ENCODE measurements around the gene NUP43.
"Not testable (repeated sequence)": the region's sequence is repeated elsewhere in the genome, so short reads cannot be mapped to it uniquely, and the experiment has no call there.

The NUP43 gene

DNA sequence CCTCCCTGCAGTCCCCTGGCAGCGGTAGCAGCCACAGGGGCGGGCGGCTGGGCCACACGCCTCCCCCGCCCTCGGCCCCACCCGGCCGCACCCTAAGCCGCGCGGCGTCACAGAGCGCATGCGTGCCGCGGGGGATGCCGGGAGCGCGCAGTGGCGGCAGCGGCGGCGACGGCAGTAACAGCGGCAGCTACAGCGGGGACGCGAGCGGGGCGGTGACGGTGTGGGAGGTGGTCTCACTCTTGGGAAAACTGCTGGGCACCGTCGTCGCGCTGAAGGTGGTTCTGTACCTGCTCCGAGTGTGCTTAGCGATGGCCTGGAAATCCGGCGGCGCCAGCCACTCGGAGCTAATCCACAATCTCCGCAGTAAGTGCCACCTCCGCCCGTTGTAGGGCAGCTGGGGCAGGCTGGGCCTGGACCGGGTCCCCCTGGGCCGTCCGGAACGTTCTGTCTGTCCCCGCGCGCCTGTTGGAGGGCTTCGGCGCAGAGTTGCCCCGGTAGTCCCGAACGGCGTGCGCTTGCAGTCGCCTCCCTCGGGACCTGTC is 3.3 kb upstream of the NUP43 start, which contains the start of gene PCMT1:
PCMT1 (plus strand) TSS at position 148 of the 542 bp plus-strand sequence; CDS start at position 309, 161 bp downstream.
- Histone ChIP-seq H3K4me3 (ENCODE audit: low read length) (peak within 1 kb of the TSS; percentile 95), H3K36me3 (ENCODE audit: control insufficient read depth, insufficient read depth, low read length) (no peaks in the 10 kb centered on the region), H3K27me3 (ENCODE audit: control insufficient read depth, insufficient read depth, low read length) (no peaks in the 10 kb centered on the region), H3K27ac (ENCODE audit: low read length) (no peak within 1 kb of the TSS), H3K4me1 (ENCODE audit: control insufficient read depth, insufficient read depth, low read length) (peaks cover 1% of the 10 kb centered on the region; the same call in 1 of the 2 replicates), H3K9me3 (ENCODE audit: control insufficient read depth, insufficient read depth, low read length) (no peaks in the 10 kb centered on the region)
- DNase-seq (ENCODE audit: low read depth, low spot score) = peak; percentile 52
- no CpG with 5 or more reads among the region's 60 CpGs for WGBS (ENCODE audit: insufficient coverage, insufficient read length)

DNA sequence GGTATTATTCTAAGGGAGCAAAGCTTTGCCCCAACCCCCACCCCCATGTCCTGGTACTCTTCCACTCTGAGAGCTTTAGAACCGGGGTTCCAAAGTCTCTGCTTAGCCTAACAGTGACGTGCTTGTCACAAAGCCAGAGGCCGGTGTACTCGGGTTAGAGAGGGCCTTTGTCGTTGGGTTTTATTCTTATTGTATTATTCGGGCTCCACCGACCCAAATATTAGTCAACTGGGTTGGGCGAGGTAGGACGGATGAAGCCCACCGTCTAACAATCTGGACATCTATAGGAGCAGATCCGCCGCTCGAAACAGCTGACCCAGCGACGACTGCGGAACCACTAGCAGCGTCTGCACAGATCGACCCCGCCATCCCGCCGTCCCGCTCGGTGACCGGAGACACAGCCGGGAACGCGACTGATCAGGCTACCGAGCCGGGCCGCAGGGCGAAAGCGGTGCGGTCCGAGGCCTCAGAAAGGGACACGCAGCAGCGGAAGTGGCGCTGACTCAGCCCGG is 2.8 kb upstream of the NUP43 start:
- H3K9me3 ChIP-seq (ENCODE audit: control insufficient read depth, insufficient read depth, low read length); H3K27me3 ChIP-seq (ENCODE audit: control insufficient read depth, insufficient read depth, low read length); H3K27ac ChIP-seq (ENCODE audit: low read length); H3K4me1 ChIP-seq (ENCODE audit: control insufficient read depth, insufficient read depth, low read length); H3K36me3 ChIP-seq (ENCODE audit: control insufficient read depth, insufficient read depth, low read length); DNase-seq (ENCODE audit: low read depth, low spot score): not testable (repeated sequence)
- WGBS (ENCODE audit: insufficient coverage, insufficient read length) = no CpG with 5 or more reads among the region's 38 CpGs
- H3K4me3 ChIP-seq (ENCODE audit: low read length) = peak overlapping the region; percentile 95; the same call in 1 of the 2 replicates

- H3K4me1 ChIP-seq (ENCODE audit: control insufficient read depth, insufficient read depth, low read length); DNase-seq (ENCODE audit: low read depth, low spot score); H3K4me3 ChIP-seq (ENCODE audit: low read length); H3K27me3 ChIP-seq (ENCODE audit: control insufficient read depth, insufficient read depth, low read length); H3K9me3 ChIP-seq (ENCODE audit: control insufficient read depth, insufficient read depth, low read length); H3K27ac ChIP-seq (ENCODE audit: low read length): not testable (repeated sequence)
- no CpG with 5 or more reads among the region's 10 CpGs for WGBS (ENCODE audit: insufficient coverage, insufficient read length)
- peaks cover 11% of the 10 kb centered on the region; the same call in 1 of the 2 replicates for H3K36me3 ChIP-seq (ENCODE audit: control insufficient read depth, insufficient read depth, low read length)
These were observed 1.1 kb downstream of the NUP43 start for GRCh38 chr6:149745252-149745651.

- H3K4me1 ChIP-seq (ENCODE audit: control insufficient read depth, insufficient read depth, low read length) = no peaks in the 10 kb centered on the region
- no peak for DNase-seq (ENCODE audit: low read depth, low spot score)
- H3K27me3 ChIP-seq (ENCODE audit: control insufficient read depth, insufficient read depth, low read length) = no peaks in the 10 kb centered on the region
- no peak overlapping the region for H3K4me3 ChIP-seq (ENCODE audit: low read length)
- H3K27ac ChIP-seq (ENCODE audit: low read length) = no peak overlapping the region
- H3K36me3 ChIP-seq (ENCODE audit: control insufficient read depth, insufficient read depth, low read length) = peaks cover 20% of the 10 kb centered on the region; the same call in 1 of the 2 replicates
- no peaks in the 10 kb centered on the region for H3K9me3 ChIP-seq (ENCODE audit: control insufficient read depth, insufficient read depth, low read length)
- no CpG with 5 or more reads among the region's 1 CpG for WGBS (ENCODE audit: insufficient coverage, insufficient read length)
These were observed 11.4 kb downstream of the NUP43 start for GRCh38 chr6:149734915-149735314.

GRCh38 chr6:149733089-149733720 is 13.1 kb downstream of the NUP43 start:
- Histone ChIP-seq H3K9me3 (ENCODE audit: control insufficient read depth, insufficient read depth, low read length) (no peaks in the 10 kb centered on the region), H3K4me3 (ENCODE audit: low read length) (no peak overlapping the region), H3K36me3 (ENCODE audit: control insufficient read depth, insufficient read depth, low read length) (peaks cover 25% of the 10 kb centered on the region), H3K4me1 (ENCODE audit: control insufficient read depth, insufficient read depth, low read length) (no peaks in the 10 kb centered on the region), H3K27me3 (ENCODE audit: control insufficient read depth, insufficient read depth, low read length) (no peaks in the 10 kb centered on the region), H3K27ac (ENCODE audit: low read length) (no peak overlapping the region)
- WGBS (ENCODE audit: insufficient coverage, insufficient read length) = no CpG with 5 or more reads among the region's 2 CpGs
- DNase-seq (ENCODE audit: low read depth, low spot score) = no peak

GRCh38 chr6:149729824-149730223 is 16.5 kb downstream of the NUP43 start:
- Histone ChIP-seq H3K4me3 (ENCODE audit: low read length) (no peak overlapping the region), H3K9me3 (ENCODE audit: control insufficient read depth, insufficient read depth, low read length) (no peaks in the 10 kb centered on the region), H3K27ac (ENCODE audit: low read length) (no peak overlapping the region), H3K27me3 (ENCODE audit: control insufficient read depth, insufficient read depth, low read length) (no peaks in the 10 kb centered on the region), H3K4me1 (ENCODE audit: control insufficient read depth, insufficient read depth, low read length) (no peaks in the 10 kb centered on the region), H3K36me3 (ENCODE audit: control insufficient read depth, insufficient read depth, low read length) (peaks cover 17% of the 10 kb centered on the region)
- no CpG with 5 or more reads among the region's 8 CpGs for WGBS (ENCODE audit: insufficient coverage, insufficient read length)
- no peak for DNase-seq (ENCODE audit: low read depth, low spot score)

DNA sequence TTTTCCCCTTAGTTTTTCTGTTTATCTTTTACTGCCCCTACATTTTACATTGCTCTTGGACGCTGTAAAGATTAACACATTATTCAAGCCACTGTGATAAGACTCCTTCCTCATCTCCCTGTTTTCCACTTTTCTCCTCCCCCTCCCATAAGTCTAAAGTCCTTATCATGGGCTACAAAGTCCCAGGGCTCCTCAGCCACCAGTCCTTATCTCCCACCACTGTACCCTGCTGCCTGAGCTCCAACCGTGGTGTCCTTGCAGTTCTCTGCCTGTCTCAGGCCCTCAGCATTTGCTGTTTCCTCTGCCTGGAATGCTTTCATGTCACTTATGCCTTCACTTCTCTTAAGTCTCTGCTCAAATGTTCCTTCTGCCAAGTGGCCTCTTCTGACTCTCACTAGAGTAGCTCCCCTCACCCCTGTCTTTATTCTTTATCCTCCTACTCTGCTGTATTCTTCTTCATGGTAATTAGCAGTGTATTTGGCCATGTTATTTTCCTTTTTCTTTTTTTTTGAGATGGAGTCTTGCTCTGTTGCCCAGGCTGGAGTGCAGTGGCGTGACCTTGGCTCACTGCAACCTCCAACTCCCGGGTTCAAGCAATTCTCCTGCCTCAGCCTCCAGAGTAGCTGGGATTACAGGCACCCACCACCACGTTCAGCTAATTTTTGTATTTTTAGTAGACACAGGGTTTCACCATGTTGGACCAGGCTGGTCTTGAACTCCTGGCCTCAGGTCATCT is 17.7 kb downstream of the NUP43 start:
- no peaks in the 10 kb centered on the region for H3K4me1 ChIP-seq (ENCODE audit: control insufficient read depth, insufficient read depth, low read length)
- WGBS (ENCODE audit: insufficient coverage, insufficient read length) = no CpG with 5 or more reads among the region's 5 CpGs
- H3K36me3 ChIP-seq (ENCODE audit: control insufficient read depth, insufficient read depth, low read length) = peaks cover 16% of the 10 kb centered on the region
- no peaks in the 10 kb centered on the region for H3K27me3 ChIP-seq (ENCODE audit: control insufficient read depth, insufficient read depth, low read length)
- no peak overlapping the region for H3K27ac ChIP-seq (ENCODE audit: low read length)
- H3K9me3 ChIP-seq (ENCODE audit: control insufficient read depth, insufficient read depth, low read length) = no peaks in the 10 kb centered on the region
- no peak overlapping the region for H3K4me3 ChIP-seq (ENCODE audit: low read length)
- DNase-seq (ENCODE audit: low read depth, low spot score) = no peak

DNA sequence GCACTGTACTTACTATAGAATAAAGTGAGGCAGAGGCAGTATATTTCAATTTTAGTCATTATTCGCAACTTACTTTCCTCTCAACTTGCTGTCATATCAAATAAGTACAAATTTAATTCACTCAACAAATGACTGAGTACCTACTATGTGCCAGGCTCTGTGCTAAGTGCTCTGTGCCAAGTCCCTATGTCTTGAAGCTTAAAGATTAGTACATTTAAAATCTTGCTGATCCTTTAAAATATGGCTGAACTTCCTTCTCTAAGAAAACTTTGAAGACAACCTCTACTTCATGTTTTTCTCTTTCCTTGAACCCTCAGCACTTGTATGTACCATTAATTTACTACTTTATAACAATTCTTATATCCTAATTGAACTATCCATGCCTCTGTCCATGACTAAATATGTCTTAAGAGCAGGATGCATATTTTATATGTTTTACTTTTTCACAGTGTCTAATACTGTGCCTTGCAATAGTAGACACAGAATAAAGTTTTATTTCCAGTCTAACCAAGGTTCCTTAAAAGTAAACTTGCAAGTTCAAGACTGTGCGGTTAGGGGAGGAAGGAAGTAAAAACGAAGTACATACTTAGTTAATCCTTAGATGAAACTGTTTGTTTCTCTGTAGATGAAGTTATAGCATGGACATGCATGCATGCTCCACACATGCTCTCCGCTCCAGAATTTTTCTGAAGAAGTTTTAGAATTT is 18.4 kb downstream of the NUP43 start:
- no CpG with 5 or more reads among the region's 4 CpGs for WGBS (ENCODE audit: insufficient coverage, insufficient read length)
- H3K27me3 ChIP-seq (ENCODE audit: control insufficient read depth, insufficient read depth, low read length) = no peaks in the 10 kb centered on the region
- no peak overlapping the region for H3K27ac ChIP-seq (ENCODE audit: low read length)
- DNase-seq (ENCODE audit: low read depth, low spot score) = no peak
- no peaks in the 10 kb centered on the region for H3K9me3 ChIP-seq (ENCODE audit: control insufficient read depth, insufficient read depth, low read length)
- no peak overlapping the region for H3K4me3 ChIP-seq (ENCODE audit: low read length)
- H3K36me3 ChIP-seq (ENCODE audit: control insufficient read depth, insufficient read depth, low read length) = peaks cover 16% of the 10 kb centered on the region
- H3K4me1 ChIP-seq (ENCODE audit: control insufficient read depth, insufficient read depth, low read length) = no peaks in the 10 kb centered on the region

- no peaks in the 10 kb centered on the region for H3K4me1 ChIP-seq (ENCODE audit: control insufficient read depth, insufficient read depth, low read length)
- H3K9me3 ChIP-seq (ENCODE audit: control insufficient read depth, insufficient read depth, low read length) = no peaks in the 10 kb centered on the region
- DNase-seq (ENCODE audit: low read depth, low spot score) = no peak
- H3K4me3 ChIP-seq (ENCODE audit: low read length) = no peak overlapping the region
- no peaks in the 10 kb centered on the region for H3K27me3 ChIP-seq (ENCODE audit: control insufficient read depth, insufficient read depth, low read length)
- no peak overlapping the region for H3K27ac ChIP-seq (ENCODE audit: low read length)
- WGBS (ENCODE audit: insufficient coverage, insufficient read length) = no CpG with 5 or more reads among the region's 3 CpGs
- peaks cover 13% of the 10 kb centered on the region for H3K36me3 ChIP-seq (ENCODE audit: control insufficient read depth, insufficient read depth, low read length)
These were observed 20.5 kb downstream of the NUP43 start for GRCh38 chr6:149725785-149726184.

GRCh38 chr6:149723771-149724417 is 22.4 kb downstream of the NUP43 start:
- Histone ChIP-seq H3K9me3 (ENCODE audit: control insufficient read depth, insufficient read depth, low read length) (no peaks in the 10 kb centered on the region), H3K27me3 (ENCODE audit: control insufficient read depth, insufficient read depth, low read length) (no peaks in the 10 kb centered on the region), H3K4me1 (ENCODE audit: control insufficient read depth, insufficient read depth, low read length) (no peaks in the 10 kb centered on the region), H3K36me3 (ENCODE audit: control insufficient read depth, insufficient read depth, low read length) (peaks cover 3% of the 10 kb centered on the region; the same call in 1 of the 2 replicates), H3K27ac (ENCODE audit: low read length) (no peak overlapping the region), H3K4me3 (ENCODE audit: low read length) (no peak overlapping the region)
- WGBS (ENCODE audit: insufficient coverage, insufficient read length) = 100% methylated on average over 1 of the region's 10 CpGs
- no peak for DNase-seq (ENCODE audit: low read depth, low spot score)
